Left colon (tissue), 2 donors: ENCODE data around the gene EFR3B. TPM values are rescaled to one million over a fixed set of nuclear protein-coding genes. Genes with fewer than 3 reads are reported as not detected.

Experiments
- ATAC-seq: fragments of 200-7000 bp; cut with Tn5 transposase; one replicate; pipeline ENCODE4 v1.9.1; 2020; ENCODE audit warnings: mild to moderate bottlenecking, moderate library complexity
- DNase-seq, 2 donors: peaks; one replicate each; pipeline ENCODE4 v3.0.0-alpha.2; 2020
- intact Hi-C, 2 donors: fragments of 100-400 bp; cut with DNase I in 1 of 2; cut with micrococcal nuclease in 1 of 2; formaldehyde crosslinking; loops; one replicate each; pipeline versions ENCODE4 v1.11.2 to v1.14.0; 2022; cut with DNase I, micrococcal nuclease
- total RNA-seq, 2 donors: library from RNA; stranded (reverse); fragmentation: NEBNext Ultra II Directional; extraction: Animal tissue kit (Norgen Biotek cat#: 25700); gene quantifications; one replicate each; pipeline ENCODE4 v1.2.1, GENCODE V29; 2021
- donor health status: DM: no; HTN: no; CAD: no.
- donor health status: DM: yes; HTN: yes; CAD: no.

The EFR3B gene
- total RNA-seq, 2 donors from 2014 or later: 0.98 to 2.5 TPM

- no peak for DNase-seq
- no peak for ATAC-seq
- intact Hi-C loops: no loop called here
Observed at GRCh38 chr2:25063876-25064660, 22.2 kb downstream of the EFR3B start.

- intact Hi-C loops: no loop called here
- DNase-seq: no peak
- no peak for ATAC-seq
Observed at GRCh38 chr2:25065768-25066167, 23.9 kb downstream of the EFR3B start.

- no peak for ATAC-seq
- intact Hi-C loops: no loop called here
Observed at GRCh38 chr2:25066455-25066854, 24.6 kb downstream of the EFR3B start.

GRCh38 chr2:25068217-25068616, 26.3 kb downstream of the EFR3B start:
- ATAC-seq: no peak
- no peak for DNase-seq
- intact Hi-C loops: no loop called here

More at GRCh38 chr2:25066455-25066854, 24.6 kb downstream of the EFR3B start:
- DNase-seq: no peak

- intact Hi-C loops: no loop called here
- DNase-seq (no peak), ATAC-seq (no peak)
Observed at GRCh38 chr2:25071966-25072365, 30.1 kb downstream of the EFR3B start.

- intact Hi-C loops: no loop called here
- DNase-seq (no peak), ATAC-seq (no peak)
Observed at GRCh38 chr2:25072606-25073005, 30.7 kb downstream of the EFR3B start.

- intact Hi-C loops: no loop called here
- DNase-seq (no peak), ATAC-seq (no peak)
Observed at GRCh38 chr2:25073025-25073424, 31.1 kb downstream of the EFR3B start.

GRCh38 chr2:25073914-25074313, 32.0 kb downstream of the EFR3B start:
- ATAC-seq (no peak), DNase-seq (no peak)
- intact Hi-C loops: no loop called here

GRCh38 chr2:25074826-25075225, 33.0 kb downstream of the EFR3B start:
- ATAC-seq (no peak), DNase-seq (no peak)
- intact Hi-C loops: no loop called here

GRCh38 chr2:25076749-25077148, 34.9 kb downstream of the EFR3B start:
- DNase-seq: no peak
- intact Hi-C loops: no loop called here
- ATAC-seq: no peak

- intact Hi-C loops: no loop called here
- no peak for DNase-seq
- no peak for ATAC-seq
Observed at GRCh38 chr2:25077789-25078169, 35.9 kb downstream of the EFR3B start.

GRCh38 chr2:25078170-25079049, 36.5 kb downstream of the EFR3B start:
- intact Hi-C loops: no loop called here
- DNase-seq: no peak

GRCh38 chr2:25079050-25079635, 37.3 kb downstream of the EFR3B start:
- DNase-seq: no peak
- intact Hi-C loops: no loop called here
- no peak for ATAC-seq

More at GRCh38 chr2:25078170-25079049, 36.5 kb downstream of the EFR3B start:
- ATAC-seq: peak; percentile 62

- DNase-seq: no peak
- intact Hi-C loops: no loop called here
- ATAC-seq: no peak
Observed at GRCh38 chr2:25081237-25081790, 39.4 kb downstream of the EFR3B start.

- DNase-seq: no peak
- no peak for ATAC-seq
- intact Hi-C loops: no loop called here
Observed at GRCh38 chr2:25082002-25082622, 40.2 kb downstream of the EFR3B start.

GRCh38 chr2:25085761-25086560, 44.1 kb downstream of the EFR3B start:
- ATAC-seq (no peak), DNase-seq (no peak)
- intact Hi-C loops: no loop called here

GRCh38 chr2:25088817-25089516, 47.1 kb downstream of the EFR3B start:
- DNase-seq (no peak), ATAC-seq (no peak)
- intact Hi-C loops: no loop called here
